ENCODE data around the gene PRPF19.

- TF ChIP-seq CTCF (IDR thresholded peaks at IDR 0.05; ENCODE audit: poor library complexity, severe bottlenecking) (no peak), TAF1 (IDR thresholded peaks at IDR 0.05; ENCODE audit: low read depth) (no peak), SMC3 (conservative IDR thresholded peaks at IDR 0.05; ENCODE audit: poor library complexity) (no peak), POLR2AphosphoS5 (IDR thresholded peaks at IDR 0.05) (no peak), EZH2 (IDR thresholded peaks at IDR 0.05; ENCODE audit: borderline replicate concordance, insufficient read depth, low read length, poor library complexity, severe bottlenecking) (no peak), EP300 (conservative IDR thresholded peaks at IDR 0.05; ENCODE audit: poor library complexity, severe bottlenecking) (no peak), MXI1 (conservative IDR thresholded peaks at IDR 0.05; ENCODE audit: poor library complexity, severe bottlenecking) (no peak), RAD21 (conservative IDR thresholded peaks at IDR 0.05) (no peak), REST (IDR thresholded peaks at IDR 0.05; ENCODE audit: borderline replicate concordance) (no peak)
Observed at GRCh38 chr11:60939855-60940254, 33.5 kb upstream of the PRPF19 start.

All from neural cell (in vitro differentiated cells).